Measurements from ENCODE around the gene ADH1A. TPM values are rescaled to one million over a fixed set of nuclear protein-coding genes. Genes with fewer than 3 reads are reported as not detected.

Gene ADH1A
- total RNA-seq, 2 experiments from 2014 or later, result not detected

GRCh38 chr4:99314211-99314610, 23.4 kb upstream of the ADH1A start:
- no peak overlapping the region for H3K4me3 Mint-ChIP-seq
- no peak overlapping the region for H3K27ac Mint-ChIP-seq
- POLR2A ChIA-PET, result no interaction called here
- H3K27me3 Mint-ChIP-seq, result no peaks in the 10 kb centered on the region
- H3K4me1 Mint-ChIP-seq, result no peaks in the 10 kb centered on the region
- H3K36me3 Mint-ChIP-seq, result no peaks in the 10 kb centered on the region
- no peak for ATAC-seq (ENCODE audit: low read depth)
- DNase-seq, result no peak
- no peaks in the 10 kb centered on the region for H3K9me3 Mint-ChIP-seq

GRCh38 chr4:99310389-99310788, 19.6 kb upstream of the ADH1A start:
- POLR2A ChIA-PET, result no interaction called here
- Mint-ChIP-seq H3K4me1 (no peaks in the 10 kb centered on the region), H3K9me3 (no peaks in the 10 kb centered on the region), H3K36me3 (no peaks in the 10 kb centered on the region), H3K27me3 (peaks cover 3% of the 10 kb centered on the region), H3K27ac (no peak overlapping the region), H3K4me3 (no peak overlapping the region)
- no peak for ATAC-seq (ENCODE audit: low read depth)
- DNase-seq, result no peak

- no peak for ATAC-seq (ENCODE audit: low read depth)
- H3K27me3 Mint-ChIP-seq, result peaks cover 3% of the 10 kb centered on the region
Observed at GRCh38 chr4:99305638-99306400, 15.0 kb upstream of the ADH1A start.

GRCh38 chr4:99301376-99302164, 10.8 kb upstream of the ADH1A start:
- POLR2A ChIA-PET, result no interaction called here
- DNase-seq (no peak), ATAC-seq (ENCODE audit: low read depth) (no peak)
- Mint-ChIP-seq H3K36me3 (no peaks in the 10 kb centered on the region), H3K4me1 (no peaks in the 10 kb centered on the region), H3K9me3 (peaks cover 1% of the 10 kb centered on the region), H3K27ac (no peak overlapping the region), H3K4me3 (no peak overlapping the region), H3K27me3 (no peaks in the 10 kb centered on the region)

More at GRCh38 chr4:99305638-99306400, 15.0 kb upstream of the ADH1A start:
- H3K27ac Mint-ChIP-seq, result no peak overlapping the region
- H3K4me1 Mint-ChIP-seq, result no peaks in the 10 kb centered on the region
- DNase-seq, result no peak
- POLR2A ChIA-PET, result no interaction called here
- H3K36me3 Mint-ChIP-seq, result no peaks in the 10 kb centered on the region
- no peak overlapping the region for H3K4me3 Mint-ChIP-seq
- no peaks in the 10 kb centered on the region for H3K9me3 Mint-ChIP-seq

GRCh38 chr4:99300934-99301333, 10.1 kb upstream of the ADH1A start:
- Mint-ChIP-seq H3K4me3 (no peak overlapping the region), H3K4me1 (no peaks in the 10 kb centered on the region), H3K27me3 (no peaks in the 10 kb centered on the region), H3K36me3 (no peaks in the 10 kb centered on the region), H3K27ac (no peak overlapping the region), H3K9me3 (peaks cover 3% of the 10 kb centered on the region)
- DNase-seq (no peak), ATAC-seq (ENCODE audit: low read depth) (no peak)
- POLR2A ChIA-PET, result no interaction called here

GRCh38 chr4:99293357-99293756, 2.6 kb upstream of the ADH1A start:
- no peaks in the 10 kb centered on the region for H3K4me1 Mint-ChIP-seq
- no peak overlapping the region for H3K27ac Mint-ChIP-seq
- no peak overlapping the region for H3K4me3 Mint-ChIP-seq
- ATAC-seq (ENCODE audit: low read depth), result no peak
- H3K27me3 Mint-ChIP-seq, result no peaks in the 10 kb centered on the region
- no peaks in the 10 kb centered on the region for H3K36me3 Mint-ChIP-seq
- H3K9me3 Mint-ChIP-seq, result peaks cover 3% of the 10 kb centered on the region
- POLR2A ChIA-PET, result no interaction called here
- DNase-seq, result no peak

- Mint-ChIP-seq H3K27ac (no peak overlapping the region), H3K9me3 (no peaks in the 10 kb centered on the region), H3K27me3 (no peaks in the 10 kb centered on the region), H3K36me3 (no peaks in the 10 kb centered on the region), H3K4me3 (no peak overlapping the region), H3K4me1 (no peaks in the 10 kb centered on the region)
- POLR2A ChIA-PET, result no interaction called here
- ATAC-seq (ENCODE audit: low read depth) (no peak), DNase-seq (no peak)
Observed at GRCh38 chr4:99285387-99285786, 5.4 kb downstream of the ADH1A start.

GRCh38 chr4:99282731-99283130, 8.1 kb downstream of the ADH1A start:
- Mint-ChIP-seq H3K9me3 (no peaks in the 10 kb centered on the region), H3K4me1 (no peaks in the 10 kb centered on the region), H3K27ac (no peak overlapping the region), H3K27me3 (no peaks in the 10 kb centered on the region), H3K4me3 (no peak overlapping the region), H3K36me3 (no peaks in the 10 kb centered on the region)
- POLR2A ChIA-PET, result no interaction called here
- ATAC-seq (ENCODE audit: low read depth), result no peak
- DNase-seq, result no peak

- ATAC-seq (ENCODE audit: low read depth), result no peak
- Mint-ChIP-seq H3K36me3 (no peaks in the 10 kb centered on the region), H3K9me3 (no peaks in the 10 kb centered on the region), H3K27me3 (no peaks in the 10 kb centered on the region), H3K4me1 (no peaks in the 10 kb centered on the region), H3K27ac (no peak overlapping the region), H3K4me3 (no peak overlapping the region)
- no peak for DNase-seq
- POLR2A ChIA-PET, result no interaction called here
Observed at GRCh38 chr4:99281261-99281660, 9.5 kb downstream of the ADH1A start.

GRCh38 chr4:99276417-99276816, 14.4 kb downstream of the ADH1A start:
- no peak for DNase-seq
- no peaks in the 10 kb centered on the region for H3K36me3 Mint-ChIP-seq
- H3K27ac Mint-ChIP-seq, result no peak overlapping the region
- H3K4me3 Mint-ChIP-seq, result no peak overlapping the region
- POLR2A ChIA-PET, result no interaction called here
- no peaks in the 10 kb centered on the region for H3K27me3 Mint-ChIP-seq
- no peaks in the 10 kb centered on the region for H3K9me3 Mint-ChIP-seq
- no peak for ATAC-seq (ENCODE audit: low read depth)
- no peaks in the 10 kb centered on the region for H3K4me1 Mint-ChIP-seq

GRCh38 chr4:99275885-99276284, 14.9 kb downstream of the ADH1A start:
- H3K4me1 Mint-ChIP-seq, result no peaks in the 10 kb centered on the region
- ATAC-seq (ENCODE audit: low read depth), result no peak

GRCh38 chr4:99275050-99275449, 15.7 kb downstream of the ADH1A start:
- H3K9me3 Mint-ChIP-seq, result no peaks in the 10 kb centered on the region
- no peaks in the 10 kb centered on the region for H3K27me3 Mint-ChIP-seq
- ATAC-seq (ENCODE audit: low read depth) (no peak), DNase-seq (no peak)
- H3K4me1 Mint-ChIP-seq, result no peaks in the 10 kb centered on the region
- POLR2A ChIA-PET, result no interaction called here
- no peak overlapping the region for H3K4me3 Mint-ChIP-seq
- no peak overlapping the region for H3K27ac Mint-ChIP-seq
- no peaks in the 10 kb centered on the region for H3K36me3 Mint-ChIP-seq

More at GRCh38 chr4:99275885-99276284, 14.9 kb downstream of the ADH1A start:
- POLR2A ChIA-PET, result no interaction called here
- no peaks in the 10 kb centered on the region for H3K36me3 Mint-ChIP-seq
- H3K4me3 Mint-ChIP-seq, result no peak overlapping the region
- no peak for DNase-seq
- no peaks in the 10 kb centered on the region for H3K9me3 Mint-ChIP-seq
- no peak overlapping the region for H3K27ac Mint-ChIP-seq
- no peaks in the 10 kb centered on the region for H3K27me3 Mint-ChIP-seq

GRCh38 chr4:99273704-99274103, 17.1 kb downstream of the ADH1A start:
- DNase-seq (no peak), ATAC-seq (ENCODE audit: low read depth) (no peak)
- Mint-ChIP-seq H3K27ac (no peak overlapping the region), H3K9me3 (no peaks in the 10 kb centered on the region), H3K4me1 (no peaks in the 10 kb centered on the region), H3K4me3 (no peak overlapping the region), H3K36me3 (no peaks in the 10 kb centered on the region), H3K27me3 (no peaks in the 10 kb centered on the region)
- POLR2A ChIA-PET, result no interaction called here

GRCh38 chr4:99264927-99265326, 25.9 kb downstream of the ADH1A start:
- H3K27ac Mint-ChIP-seq, result no peak overlapping the region
- ATAC-seq (ENCODE audit: low read depth) (no peak), DNase-seq (no peak)
- H3K27me3 Mint-ChIP-seq, result no peaks in the 10 kb centered on the region
- peaks cover 7% of the 10 kb centered on the region for H3K9me3 Mint-ChIP-seq
- H3K4me1 Mint-ChIP-seq, result no peaks in the 10 kb centered on the region
- H3K4me3 Mint-ChIP-seq, result no peak overlapping the region
- POLR2A ChIA-PET, result no interaction called here
- H3K36me3 Mint-ChIP-seq, result no peaks in the 10 kb centered on the region
